Diencephalon (tissue), 1 donor: ENCODE results near the gene PGLYRP3. TPM values are rescaled to one million over a fixed set of nuclear protein-coding genes. Genes with fewer than 3 reads are reported as not detected.

Experiments
- small RNA-seq: library from RNA; depleted of rRNA; stranded (forward); fragments of <200 nt; gene quantifications from one replicate; pipeline ENCODE3, GENCODE V24; 2014
- total RNA-seq: library from RNA; depleted of rRNA; stranded (reverse); fragments of >200 nt; gene quantifications from one replicate; pipeline ENCODE4 v1.2.3, GENCODE V29; 2014

Gene PGLYRP3, protein sequence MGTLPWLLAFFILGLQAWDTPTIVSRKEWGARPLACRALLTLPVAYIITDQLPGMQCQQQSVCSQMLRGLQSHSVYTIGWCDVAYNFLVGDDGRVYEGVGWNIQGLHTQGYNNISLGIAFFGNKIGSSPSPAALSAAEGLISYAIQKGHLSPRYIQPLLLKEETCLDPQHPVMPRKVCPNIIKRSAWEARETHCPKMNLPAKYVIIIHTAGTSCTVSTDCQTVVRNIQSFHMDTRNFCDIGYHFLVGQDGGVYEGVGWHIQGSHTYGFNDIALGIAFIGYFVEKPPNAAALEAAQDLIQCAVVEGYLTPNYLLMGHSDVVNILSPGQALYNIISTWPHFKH
- total RNA-seq, result not detected

DNA sequence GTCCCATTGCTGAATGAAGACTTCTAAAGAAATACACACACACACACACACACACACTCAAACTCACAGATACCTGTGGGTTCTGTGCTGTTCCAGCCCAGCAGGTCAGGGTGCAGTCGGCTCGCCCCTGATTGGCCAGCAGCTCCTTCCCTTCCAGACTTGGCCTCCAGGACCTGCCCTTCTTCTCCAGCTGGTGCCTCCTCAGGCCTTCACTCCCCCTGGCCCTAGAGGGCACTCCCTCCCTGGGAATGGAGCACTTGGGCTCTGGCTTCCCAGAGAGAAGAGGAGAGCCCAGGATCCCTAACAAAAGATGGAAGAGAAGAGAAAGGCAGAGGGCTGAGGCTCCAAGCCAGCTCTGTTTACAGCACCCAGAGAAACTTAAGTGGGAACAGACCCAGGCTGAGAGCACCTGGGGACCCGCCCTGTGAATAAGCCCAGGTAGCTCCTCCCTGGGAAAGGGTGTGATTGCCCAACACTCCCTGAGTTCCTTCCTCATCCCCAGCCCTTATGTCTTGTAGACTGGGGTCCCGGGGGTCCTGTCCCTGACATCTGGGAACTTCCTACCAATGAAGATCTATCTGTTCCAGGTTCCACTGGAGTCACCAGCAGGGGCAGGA, at the start of gene PGLYRP3:
Gene PGLYRP3 (minus strand): TSS at position 383 of the 617 bp plus-strand sequence. CDS start 2,287 bp downstream, outside the sequence.

DNA sequence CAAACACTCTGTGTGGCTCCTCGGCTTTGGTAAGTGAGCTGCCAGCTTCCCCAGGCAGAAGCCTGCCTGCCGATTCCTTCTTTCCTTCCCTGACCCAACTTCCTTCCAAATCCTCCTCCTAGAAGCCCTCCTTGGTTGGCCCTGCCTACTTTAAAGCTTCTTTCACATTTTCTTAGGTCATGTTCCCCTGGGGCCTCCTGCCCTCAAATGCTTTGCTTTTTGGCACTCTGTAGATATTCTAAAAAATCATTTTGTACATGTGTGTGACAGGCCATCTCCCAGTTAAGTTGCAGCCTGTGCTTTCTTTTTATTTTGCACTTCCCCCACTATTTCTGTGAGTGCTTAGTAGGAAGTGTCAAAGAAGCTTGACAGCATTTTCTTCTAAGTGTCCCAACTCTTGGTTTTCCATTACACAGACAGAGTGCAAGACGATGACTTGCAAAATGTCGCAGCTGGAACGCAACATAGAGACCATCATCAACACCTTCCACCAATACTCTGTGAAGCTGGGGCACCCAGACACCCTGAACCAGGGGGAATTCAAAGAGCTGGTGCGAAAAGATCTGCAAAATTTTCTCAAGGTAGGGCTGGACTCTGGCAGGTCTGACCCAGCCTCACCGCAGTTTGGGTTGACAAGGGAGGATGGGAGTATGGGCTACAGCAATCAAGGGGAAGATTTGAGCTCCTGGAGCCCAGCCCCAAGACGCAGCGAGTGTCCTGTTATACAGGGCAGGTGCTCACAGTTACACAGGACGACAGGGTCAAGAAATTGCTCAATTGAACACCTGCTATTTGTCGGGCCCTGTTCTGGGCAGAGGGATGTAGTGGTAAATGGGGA, 45.3 kb upstream of the PGLYRP3 start, which contains the start of gene S100A9:
Gene S100A9 (plus strand): TSS at position 2 of the 838 bp plus-strand sequence. CDS start 430 bp downstream, at position 432.

DNA sequence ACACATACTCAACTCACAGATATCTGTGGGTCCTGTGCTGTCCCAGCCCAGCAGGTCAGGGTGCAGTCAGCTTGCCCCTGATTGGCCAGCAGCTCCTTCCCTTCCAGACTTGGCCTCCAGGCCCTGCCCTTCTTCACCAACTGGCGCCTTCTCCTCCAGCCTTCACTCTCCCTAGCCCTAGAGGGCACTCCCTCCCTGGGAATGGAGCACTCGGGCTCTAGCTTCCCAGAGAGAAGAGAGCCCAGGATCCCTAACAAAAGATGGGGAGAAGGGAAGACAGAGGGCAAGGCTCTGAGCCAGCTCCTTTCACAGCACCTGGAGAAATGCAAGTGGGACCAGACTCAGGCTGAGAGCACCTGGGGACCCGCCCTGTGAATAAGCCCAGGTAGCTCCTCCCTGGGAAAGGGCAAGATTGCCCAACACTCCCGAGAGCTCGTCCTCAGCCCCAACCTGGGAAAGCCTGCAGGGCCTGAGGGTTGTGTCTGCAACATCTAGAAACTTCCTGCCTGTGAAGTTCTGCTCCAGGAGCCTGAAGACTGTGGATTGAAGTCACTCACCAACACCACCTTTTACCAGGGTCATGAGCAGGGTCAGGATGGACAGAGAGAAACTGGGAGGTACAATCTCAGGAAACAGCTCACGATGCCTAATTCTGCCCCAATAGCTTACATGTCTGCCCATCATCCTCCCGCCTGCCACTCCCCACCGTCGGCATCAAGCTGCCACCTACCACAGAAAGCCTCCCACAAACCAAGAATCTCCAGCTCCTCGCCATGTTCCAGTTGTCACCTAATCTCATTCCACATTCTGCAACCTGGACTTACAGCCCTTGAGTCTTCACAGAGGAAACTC, 36.0 kb upstream of the PGLYRP3 start, which contains the start of gene PGLYRP4:
Gene PGLYRP4 (minus strand): TSS at position 331 of the 852 bp plus-strand sequence. CDS start 909 bp downstream, outside the sequence.

DNA sequence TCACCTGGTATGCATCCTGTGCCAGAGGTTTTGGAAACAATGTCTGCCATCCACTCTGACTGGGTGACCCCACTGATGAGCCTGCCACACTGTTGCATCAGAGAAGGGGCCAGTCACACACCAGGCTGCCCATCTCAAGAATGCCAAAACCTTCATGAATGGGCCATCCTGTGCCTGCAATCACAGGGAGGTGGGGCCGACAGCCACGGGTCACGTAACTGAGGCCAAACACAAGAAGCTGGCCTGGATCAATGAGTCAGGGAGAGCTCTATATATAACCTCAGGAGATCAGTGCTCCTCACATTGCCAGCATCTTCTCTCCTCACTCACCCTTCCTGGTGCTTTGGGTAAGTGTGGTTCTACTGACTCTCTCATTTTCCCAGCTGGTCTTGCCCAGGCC, 53.4 kb downstream of the PGLYRP3 start, which contains the start of gene LORICRIN:
Gene LORICRIN (plus strand): TSS at position 301 of the 400 bp plus-strand sequence. CDS start 1,263 bp downstream, outside the sequence.

Small RNA genes within 50 kb of the gene (small RNA-seq; reads per million reads assigned to genes)
- gene RNU6-160P, result not detected

Other genes starting within 250 kb of the PGLYRP3 start
- gene SPRR2B, start 241.3 kb downstream of the PGLYRP3 start, total RNA-seq, result not detected
- gene SPRR2E, start 218.4 kb downstream of the PGLYRP3 start, total RNA-seq, result not detected
- gene SPRR2F, start 199.4 kb downstream of the PGLYRP3 start, total RNA-seq, result not detected
- not detected for gene SPRR2G, start 162.1 kb downstream of the PGLYRP3 start, total RNA-seq
- gene LELP1, start 109.5 kb downstream of the PGLYRP3 start, total RNA-seq, result not detected
- gene PRR9, start 95.4 kb downstream of the PGLYRP3 start, total RNA-seq, result not detected
- gene LORICRIN, start 53.3 kb downstream of the PGLYRP3 start, total RNA-seq, result 0.69 TPM
- gene PGLYRP4, start 35.9 kb upstream of the PGLYRP3 start, total RNA-seq, result not detected
- gene S100A9, start 44.9 kb upstream of the PGLYRP3 start, total RNA-seq, result 55.1 TPM
- gene S100A12, start 62.7 kb upstream of the PGLYRP3 start, total RNA-seq, result 4.8 TPM
- gene S100A8, start 78.1 kb upstream of the PGLYRP3 start, total RNA-seq, result 13.1 TPM
- gene S100A7A, start 103.6 kb upstream of the PGLYRP3 start, total RNA-seq, result not detected
- gene S100A7, start 147.7 kb upstream of the PGLYRP3 start, total RNA-seq, result not detected
- gene S100A6, start 223.0 kb upstream of the PGLYRP3 start, total RNA-seq, result 51.7 TPM
- gene S100A5, start 228.0 kb upstream of the PGLYRP3 start, total RNA-seq, result not detected
- 3.2 TPM for gene S100A4, start 232.9 kb upstream of the PGLYRP3 start, total RNA-seq
- gene S100A3, start 236.3 kb upstream of the PGLYRP3 start, total RNA-seq, result not detected